Thymus (tissue), 11 donors: ENCODE data around the gene PTH1R. TPM values are rescaled to one million over a fixed set of nuclear protein-coding genes. Genes with fewer than 3 reads are reported as not detected.

Experiments used
- DNase-seq, 9 donors: peaks; one replicate each; pipeline ENCODE4 v3.0.0-alpha.2; 2013; ENCODE audit warnings: low spot score in 9 of 9, low read depth in 6 of 9, missing footprints in 1 of 9
- H3K27ac ChIP-seq, 2 donors: one replicate each; pipeline ENCODE4 v1.5.1; 2013; ENCODE audit warnings: control low read depth in 1 of 2, low read depth in 1 of 2, low read length in 1 of 2, mild to moderate bottlenecking in 1 of 2, moderate library complexity in 1 of 2
- H3K27me3 ChIP-seq, 2 donors: one replicate each; pipeline ENCODE4 v1.5.1; 2013; ENCODE audit warnings: low read length in 1 of 2; ENCODE audit not compliant: control insufficient read depth in 2 of 2, insufficient read depth in 1 of 2
- H3K36me3 ChIP-seq, 2 donors: one replicate each; pipeline ENCODE4 v1.5.1; 2013; ENCODE audit warnings: low read length in 1 of 2, mild to moderate bottlenecking in 1 of 2, moderate library complexity in 1 of 2; ENCODE audit not compliant: control insufficient read depth in 2 of 2, insufficient read depth in 2 of 2
- H3K4me1 ChIP-seq, 2 donors: one replicate each; pipeline ENCODE4 v1.5.1; 2013; ENCODE audit warnings: low read length in 2 of 2; ENCODE audit not compliant: control insufficient read depth in 2 of 2, insufficient read depth in 2 of 2
- H3K4me3 ChIP-seq, 2 donors: one replicate each; pipeline ENCODE4 v1.5.1; 2013; ENCODE audit warnings: low read length in 2 of 2, control low read depth in 1 of 2, mild to moderate bottlenecking in 1 of 2
- H3K9me3 ChIP-seq, 2 donors: one replicate each; pipeline ENCODE4 v1.5.1; 2013; ENCODE audit warnings: low read length in 1 of 2, mild to moderate bottlenecking in 1 of 2; ENCODE audit not compliant: control insufficient read depth in 2 of 2, insufficient read depth in 1 of 2
- WGBS: extraction: QIAGEN DNeasy Blood & Tissue Kit; methylation state at CpG from one replicate; pipeline ENCODE4 v1.1.7; 2013; 5-methylcytosine and 5-hydroxymethylcytosine counted together
- polyA plus RNA-seq: library from polyadenylated mRNA; stranded (reverse); fragments of 200-250 nt; gene quantifications from one replicate; pipeline ENCODE4 v1.2.3, GENCODE V29; 2013
- total RNA-seq: library from RNA; stranded (reverse); fragments of 120-200 nt; gene quantifications from one replicate; pipeline ENCODE4 v1.2.4, GENCODE V29; 2013
- donor health status: healthy.

Gene PTH1R
- total and polyA plus RNA-seq, 2 donors = 0.80 to 6.9 TPM

DNA sequence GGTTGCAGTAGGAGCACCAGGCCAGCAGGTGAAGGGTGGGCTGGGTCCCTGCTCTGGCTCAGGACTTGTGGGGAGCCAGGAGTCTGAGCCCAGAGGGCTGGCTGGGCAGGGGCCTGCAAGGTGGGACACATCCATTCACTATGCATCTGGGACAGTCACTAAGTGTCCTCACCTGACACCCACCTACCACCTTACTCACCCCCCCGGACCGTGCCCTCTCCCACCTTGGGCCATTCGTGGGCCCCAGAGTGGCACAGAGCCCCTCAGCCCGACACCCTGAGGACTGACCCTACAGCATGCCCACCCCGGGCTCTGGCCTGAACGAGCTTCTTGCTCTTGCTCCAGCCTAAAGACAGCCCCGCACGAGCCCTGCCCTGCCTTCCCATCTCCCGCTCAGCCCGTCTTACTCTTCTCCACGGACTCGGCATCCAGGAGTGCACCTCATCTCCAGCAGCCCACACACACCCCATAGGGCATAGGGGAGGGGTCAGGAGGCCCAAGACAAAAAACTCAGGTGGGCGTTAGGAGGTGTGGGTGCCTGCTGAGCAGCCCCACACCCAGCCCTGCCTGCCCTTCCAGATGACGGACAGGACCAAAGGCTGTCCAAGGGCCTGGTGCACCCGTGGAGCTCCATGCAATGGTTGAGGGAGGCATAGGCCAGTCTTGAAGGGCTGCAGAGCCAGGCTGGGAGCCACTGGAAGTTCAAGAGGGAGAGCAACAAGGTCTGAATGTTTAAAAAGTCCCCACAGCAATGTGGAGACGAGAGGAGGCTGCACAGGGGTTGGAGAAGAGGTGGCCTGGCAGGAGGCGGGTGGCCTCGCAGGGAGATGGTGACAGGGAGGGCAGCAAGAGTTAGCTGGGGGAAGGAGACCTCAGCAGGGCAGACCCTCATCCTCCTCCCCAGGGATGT is 27.0 kb downstream of the PTH1R start:
- no peak overlapping the region for H3K27ac ChIP-seq
- 95% methylated on average over 18 of the region's 18 CpGs for WGBS
- peaks cover 0 to 16% of the 10 kb centered on the region in 2 donors for H3K27me3 ChIP-seq
- no peaks in the 10 kb centered on the region for H3K36me3 ChIP-seq
- no peak for DNase-seq
- peaks cover 0 to 2% of the 10 kb centered on the region in 2 donors for H3K9me3 ChIP-seq
- H3K4me3 ChIP-seq = no peak overlapping the region
- H3K4me1 ChIP-seq = peaks cover 3% of the 10 kb centered on the region in 2 donors

DNA sequence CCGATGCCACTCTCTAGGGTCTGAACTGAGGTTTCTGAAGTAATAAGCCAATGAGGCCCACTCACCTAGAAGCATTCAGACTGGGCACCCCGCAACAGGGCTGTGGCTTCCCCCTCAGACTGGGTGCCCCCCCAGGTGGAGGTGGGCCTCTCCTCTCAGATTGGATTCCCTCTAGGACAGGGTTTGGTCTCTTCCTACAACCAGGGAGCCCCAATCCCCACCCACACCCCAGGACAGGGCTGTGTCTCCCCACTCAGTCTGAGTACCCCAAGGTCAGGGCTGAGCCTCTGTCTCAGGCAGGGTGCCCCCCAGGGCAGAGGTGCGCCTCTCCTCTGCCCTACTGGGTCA is 27.7 kb downstream of the PTH1R start:
- 99% methylated on average over 3 of the region's 3 CpGs for WGBS
- Histone ChIP-seq H3K4me3 (no peak overlapping the region), H3K27ac (no peak overlapping the region), H3K36me3 (no peaks in the 10 kb centered on the region), H3K9me3 (peaks cover 0 to 2% of the 10 kb centered on the region in 2 donors), H3K27me3 (peaks cover 0 to 10% of the 10 kb centered on the region in 2 donors), H3K4me1 (peaks cover 3 to 10% of the 10 kb centered on the region in 2 donors)
- DNase-seq = no peak

DNA sequence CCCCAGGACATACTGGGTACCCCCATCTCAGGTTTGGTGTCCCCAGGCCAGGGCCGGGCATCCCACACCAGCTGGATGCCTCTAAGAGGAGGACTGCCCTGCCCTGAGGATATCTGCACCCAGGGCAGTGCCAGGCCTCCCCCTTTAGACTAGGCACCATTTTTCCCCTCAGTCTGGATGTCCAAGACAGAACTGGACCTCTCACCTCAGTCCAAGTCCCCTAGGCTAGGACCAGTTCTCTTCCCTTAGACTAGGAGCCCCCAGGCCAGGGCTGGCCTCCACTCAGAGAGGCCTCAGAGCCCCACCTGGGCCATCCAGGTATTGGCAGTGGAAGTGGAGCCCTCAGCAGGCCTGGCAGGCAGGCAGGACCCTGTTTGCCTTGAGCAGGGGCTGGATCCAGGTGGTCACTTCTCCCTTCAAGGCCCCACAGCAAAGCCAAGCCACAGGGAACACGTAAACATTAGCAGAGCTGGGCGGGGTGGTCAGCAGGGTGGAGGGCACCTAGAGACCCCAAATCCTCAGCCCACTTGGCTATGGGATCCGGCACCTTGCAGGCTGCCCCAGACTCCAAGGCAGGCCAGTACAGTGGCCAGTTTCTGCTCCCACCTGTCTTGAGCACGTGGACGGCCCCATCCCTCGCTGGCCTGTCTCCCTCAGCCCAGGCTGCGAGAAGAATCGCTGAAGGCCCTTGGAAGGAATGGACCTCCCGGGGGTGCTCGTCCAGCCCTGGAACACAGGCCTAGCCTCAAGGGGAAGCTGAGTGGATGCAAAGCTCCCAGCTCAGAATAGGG is 28.3 kb downstream of the PTH1R start:
- H3K4me1 ChIP-seq = peaks cover 3 to 10% of the 10 kb centered on the region in 2 donors
- no peaks in the 10 kb centered on the region for H3K36me3 ChIP-seq
- no peak for DNase-seq
- peaks cover 0 to 2% of the 10 kb centered on the region in 2 donors for H3K9me3 ChIP-seq
- H3K4me3 ChIP-seq = no peak overlapping the region
- H3K27ac ChIP-seq = no peak overlapping the region
- peaks cover 0 to 6% of the 10 kb centered on the region in 2 donors for H3K27me3 ChIP-seq
- WGBS = 95% methylated on average over 11 of the region's 11 CpGs

DNA sequence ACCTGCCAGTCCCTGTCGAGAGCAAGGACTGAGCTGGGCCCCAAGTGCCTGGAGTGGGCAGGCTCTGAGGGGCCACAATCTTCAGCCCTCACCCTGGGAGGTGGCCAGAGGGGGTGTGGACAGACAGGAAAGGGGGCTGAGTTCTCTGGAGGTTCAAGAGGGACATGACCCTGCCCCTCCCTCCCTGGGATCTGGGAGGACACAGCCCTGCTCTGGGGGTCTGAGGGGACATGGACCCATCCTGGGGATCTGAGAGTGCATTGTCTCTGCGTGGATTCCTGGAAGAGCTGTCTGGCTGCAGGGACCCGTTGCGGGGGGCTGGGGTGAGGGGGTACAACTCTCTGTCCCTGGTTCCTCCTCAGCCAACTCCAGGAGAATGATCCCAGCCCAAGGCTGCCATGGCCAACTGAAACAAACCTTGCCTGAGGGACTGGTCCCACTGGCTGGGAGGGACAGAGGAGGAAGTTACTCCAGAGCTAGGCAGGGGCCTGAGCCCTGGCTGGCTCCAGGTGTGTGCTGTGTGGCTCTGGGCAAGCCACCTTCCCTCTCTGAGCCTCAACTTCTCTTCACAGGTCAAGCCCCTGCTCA is 29.0 kb downstream of the PTH1R start:
- DNase-seq = no peak
- Histone ChIP-seq H3K36me3 (no peaks in the 10 kb centered on the region), H3K4me3 (no peak overlapping the region), H3K9me3 (peaks cover 0 to 2% of the 10 kb centered on the region in 2 donors), H3K4me1 (peaks cover 3 to 10% of the 10 kb centered on the region in 2 donors), H3K27ac (no peak overlapping the region), H3K27me3 (peaks cover 0 to 4% of the 10 kb centered on the region in 2 donors)
- 92% methylated on average over 4 of the region's 4 CpGs for WGBS

DNA sequence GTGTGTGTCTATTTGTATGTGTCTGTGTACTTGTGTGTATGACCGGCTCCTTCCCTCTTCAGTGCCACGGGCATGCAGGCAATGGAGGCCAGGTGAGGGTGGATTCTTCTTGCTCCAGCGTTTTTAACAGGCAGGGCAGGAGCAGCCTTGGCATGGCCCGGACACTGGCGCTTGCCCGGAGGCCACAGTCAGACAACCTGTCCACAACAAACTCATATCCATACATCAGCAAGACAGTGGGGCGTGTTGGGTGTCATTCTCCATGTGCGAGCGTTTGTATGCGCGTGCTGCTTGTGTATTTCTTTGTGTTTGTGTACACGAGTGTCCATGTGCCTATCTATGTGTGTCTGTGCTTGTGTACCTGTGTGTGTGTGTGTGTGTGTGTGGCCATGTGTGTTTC is 29.8 kb downstream of the PTH1R start:
- Histone ChIP-seq H3K4me1 (peaks cover 3 to 10% of the 10 kb centered on the region in 2 donors), H3K36me3 (no peaks in the 10 kb centered on the region), H3K27ac (no peak overlapping the region), H3K9me3 (peaks cover 0 to 2% of the 10 kb centered on the region in 2 donors), H3K27me3 (peaks cover 0 to 2% of the 10 kb centered on the region in 2 donors), H3K4me3 (no peak overlapping the region)
- 96% methylated on average over 12 of the region's 12 CpGs for WGBS
- no peak for DNase-seq

DNA sequence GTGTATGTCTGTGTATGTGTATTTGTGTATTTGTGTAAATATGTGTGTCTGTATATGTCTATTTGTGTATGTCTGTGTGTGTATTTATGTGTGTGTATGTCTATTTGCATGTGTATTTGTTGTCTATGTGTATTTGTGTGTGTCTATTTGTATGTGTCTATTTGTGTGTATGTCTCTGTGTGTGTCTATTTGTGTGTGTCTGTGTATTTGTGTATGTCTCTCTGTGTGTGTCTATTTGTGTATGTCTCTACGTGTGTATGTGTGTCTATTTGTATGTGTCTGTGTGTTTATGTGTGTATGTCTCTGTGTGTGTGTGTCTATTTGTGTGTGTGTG is 30.4 kb downstream of the PTH1R start:
- no peak for DNase-seq
- WGBS = 83% methylated on average over 1 of the region's 1 CpG
- Histone ChIP-seq H3K36me3 (no peaks in the 10 kb centered on the region), H3K4me1 (peaks cover 3 to 10% of the 10 kb centered on the region in 2 donors), H3K4me3 (no peak overlapping the region), H3K27ac (no peak overlapping the region), H3K27me3 (peaks cover 0 to 2% of the 10 kb centered on the region in 2 donors), H3K9me3 (peaks cover 0 to 2% of the 10 kb centered on the region in 2 donors)

DNA sequence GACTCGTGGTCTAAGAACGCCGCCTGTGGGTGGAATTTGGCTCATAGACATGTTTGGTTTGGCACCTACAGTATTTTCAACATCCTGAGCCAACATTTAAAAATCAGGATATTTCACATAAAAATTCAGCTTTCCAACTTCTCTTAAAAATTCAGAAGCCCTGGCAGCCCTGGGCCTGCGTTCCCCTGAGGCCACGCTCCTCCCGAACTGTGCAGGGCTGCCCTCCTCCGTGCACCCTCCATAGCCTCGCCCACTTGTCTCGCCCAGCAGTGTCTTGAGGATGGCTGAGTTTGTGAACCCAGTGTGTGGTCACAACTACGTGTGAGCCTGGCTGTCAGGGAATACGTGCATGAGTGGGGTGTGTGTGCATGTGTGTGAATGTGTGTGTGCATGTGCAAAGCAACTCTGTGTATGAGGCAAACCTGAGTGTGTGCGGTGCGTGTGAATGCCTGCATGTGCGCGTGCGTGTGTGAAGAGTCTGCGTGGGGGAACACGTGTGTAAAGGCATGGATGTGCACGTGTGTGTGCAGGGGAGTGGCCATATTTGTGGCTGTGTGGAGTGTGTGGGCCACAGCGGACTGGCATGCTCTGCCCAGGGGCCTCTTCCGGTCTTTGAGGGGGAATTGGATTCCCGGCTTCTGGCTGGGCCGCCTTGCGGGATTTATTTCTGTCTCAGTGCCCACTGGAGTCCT is 30.9 kb downstream of the PTH1R start:
- 95% methylated on average over 24 of the region's 24 CpGs for WGBS
- Histone ChIP-seq H3K4me1 (peaks cover 3 to 10% of the 10 kb centered on the region in 2 donors), H3K4me3 (no peak overlapping the region), H3K36me3 (no peaks in the 10 kb centered on the region), H3K9me3 (peaks cover 0 to 2% of the 10 kb centered on the region in 2 donors), H3K27ac (no peak overlapping the region), H3K27me3 (peaks cover 0 to 2% of the 10 kb centered on the region in 2 donors)
- DNase-seq = no peak

DNA sequence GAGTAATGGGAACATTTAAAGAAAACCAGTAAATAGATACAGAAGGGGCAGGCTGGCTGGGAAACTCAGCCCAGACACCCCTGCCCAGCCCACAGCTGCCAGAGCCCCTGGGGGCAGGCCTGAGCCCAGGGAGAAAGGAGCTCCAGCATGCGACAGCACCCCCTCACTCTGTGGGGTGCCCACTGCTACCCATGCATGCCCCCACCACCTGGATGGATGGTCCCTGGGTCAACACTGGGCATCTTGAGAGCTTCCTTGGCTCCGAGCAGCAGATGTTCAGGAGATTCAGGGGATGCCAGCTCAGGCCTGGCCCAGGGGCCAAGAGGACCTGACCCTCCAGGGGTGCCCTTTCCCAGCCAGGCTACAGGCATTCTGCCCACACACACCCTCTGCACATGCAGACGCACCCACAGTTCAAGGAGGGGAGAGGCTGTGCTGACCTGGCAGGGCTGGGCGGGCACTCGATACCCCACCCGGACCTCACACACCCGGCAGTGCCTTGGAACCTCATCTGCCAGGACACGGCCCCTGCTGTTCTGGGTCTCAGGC is 31.5 kb downstream of the PTH1R start:
- no peaks in the 10 kb centered on the region for H3K36me3 ChIP-seq
- H3K27me3 ChIP-seq = peaks cover 0 to 2% of the 10 kb centered on the region in 2 donors
- WGBS = 86% methylated on average over 8 of the region's 8 CpGs
- peaks cover 3 to 13% of the 10 kb centered on the region in 2 donors for H3K4me1 ChIP-seq
- H3K9me3 ChIP-seq = peaks cover 0 to 2% of the 10 kb centered on the region in 2 donors
- no peak for DNase-seq
- no peak overlapping the region for H3K27ac ChIP-seq
- H3K4me3 ChIP-seq = no peak overlapping the region
